ENCODE data around the gene PARVB.

Gene PARVB, protein sequence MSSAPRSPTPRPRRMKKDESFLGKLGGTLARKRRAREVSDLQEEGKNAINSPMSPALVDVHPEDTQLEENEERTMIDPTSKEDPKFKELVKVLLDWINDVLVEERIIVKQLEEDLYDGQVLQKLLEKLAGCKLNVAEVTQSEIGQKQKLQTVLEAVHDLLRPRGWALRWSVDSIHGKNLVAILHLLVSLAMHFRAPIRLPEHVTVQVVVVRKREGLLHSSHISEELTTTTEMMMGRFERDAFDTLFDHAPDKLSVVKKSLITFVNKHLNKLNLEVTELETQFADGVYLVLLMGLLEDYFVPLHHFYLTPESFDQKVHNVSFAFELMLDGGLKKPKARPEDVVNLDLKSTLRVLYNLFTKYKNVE

DNA sequence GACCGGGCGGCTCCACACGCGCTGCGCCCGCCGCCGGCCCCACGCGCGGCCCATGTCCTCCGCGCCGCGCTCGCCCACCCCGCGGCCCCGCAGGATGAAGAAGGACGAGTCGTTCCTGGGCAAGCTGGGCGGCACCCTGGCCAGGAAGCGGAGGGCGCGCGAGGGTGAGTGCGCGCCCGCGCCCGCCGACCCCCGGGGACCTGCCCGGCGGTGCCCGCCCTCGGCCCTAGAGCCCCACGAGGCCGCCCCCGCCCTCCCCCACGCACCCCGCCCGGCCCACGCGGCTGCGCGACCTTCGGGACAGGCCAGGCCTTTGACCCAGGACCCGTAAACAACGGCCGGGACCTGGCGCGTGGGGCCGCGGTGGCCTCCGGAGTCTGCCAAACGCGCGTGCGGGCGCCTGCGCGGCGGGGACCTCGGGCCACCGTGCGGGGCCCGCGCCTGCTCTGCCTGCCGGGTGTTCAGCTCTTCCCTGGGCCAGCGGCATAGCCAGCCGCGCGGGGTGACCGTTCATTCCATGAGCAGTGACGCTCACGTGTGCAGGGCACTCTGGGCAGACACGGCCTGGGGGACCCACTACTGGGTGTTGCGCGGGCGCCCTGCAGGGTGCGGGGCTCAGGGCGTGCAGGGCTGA, at the start of gene PARVB:
PARVB (plus strand) TSS at position 15 of the 634 bp plus-strand sequence; CDS start at position 53, 38 bp downstream.
- DNase-seq: no peak

DNA sequence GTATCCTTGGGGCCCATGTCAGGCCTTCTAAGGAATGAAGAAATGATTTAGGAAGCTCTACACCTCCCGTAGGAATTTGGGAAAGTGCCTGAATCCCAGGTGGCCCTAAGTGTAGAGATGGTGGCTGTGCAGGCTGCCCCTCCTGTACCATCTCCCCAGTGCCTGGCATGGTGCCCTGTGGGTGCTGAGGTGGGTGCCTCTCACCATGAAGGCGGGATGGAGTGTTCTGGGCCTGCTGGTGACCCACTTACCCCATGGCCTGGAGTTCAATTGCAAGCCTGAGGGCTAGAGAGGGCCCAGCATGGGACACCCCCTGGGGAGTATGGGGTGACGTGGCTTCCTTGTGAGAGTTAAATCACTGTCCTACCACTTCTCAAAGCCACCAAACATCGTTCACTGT, 49.1 kb upstream of the PARVB start:
- no peak for DNase-seq

DNA sequence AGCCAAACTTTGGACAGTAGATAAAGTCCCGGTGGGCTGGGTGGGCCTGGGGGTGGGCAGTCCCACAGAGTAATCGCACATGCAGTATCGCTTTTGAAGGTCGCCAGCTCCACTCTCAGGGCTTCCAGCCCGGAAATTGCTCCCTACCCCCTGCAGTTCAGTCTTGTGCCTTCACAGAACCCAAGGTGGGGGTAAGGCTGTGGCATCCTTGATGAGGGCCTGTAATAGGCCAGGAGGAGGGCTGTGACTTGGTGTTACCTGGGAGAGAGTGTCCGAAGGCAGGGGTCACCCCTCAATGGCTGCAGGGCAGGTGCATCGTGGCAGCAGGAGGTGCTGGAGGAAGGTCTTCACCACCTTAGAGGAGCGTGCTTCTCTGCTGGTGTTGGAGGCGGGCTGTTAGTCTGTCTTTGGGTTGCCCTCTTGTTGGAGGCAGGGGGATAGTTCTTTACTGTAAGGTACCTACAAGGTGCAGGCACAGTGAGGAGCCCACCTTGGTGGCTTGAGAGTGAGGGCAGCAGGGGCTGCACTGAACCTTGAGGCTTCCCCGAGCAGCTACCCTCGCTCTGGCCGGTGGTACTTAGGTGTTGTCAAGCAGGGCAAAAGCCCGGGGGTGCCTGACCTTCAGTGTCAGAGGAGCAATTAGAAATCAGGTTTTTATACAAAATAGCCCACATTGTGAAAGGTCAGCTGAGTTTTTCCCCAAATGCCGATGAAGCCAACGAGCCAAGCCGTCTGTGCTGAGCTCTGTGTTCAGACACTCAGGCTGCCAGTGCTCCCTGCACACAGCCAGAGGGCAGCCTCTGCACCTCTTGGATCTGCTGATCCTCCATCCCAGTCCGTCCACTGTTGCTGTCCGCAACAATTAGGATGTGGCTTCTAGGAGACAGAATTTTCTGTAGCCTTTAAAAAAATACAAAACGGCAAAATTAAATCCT, 47.0 kb upstream of the PARVB start:
- DNase-seq: no peak

DNA sequence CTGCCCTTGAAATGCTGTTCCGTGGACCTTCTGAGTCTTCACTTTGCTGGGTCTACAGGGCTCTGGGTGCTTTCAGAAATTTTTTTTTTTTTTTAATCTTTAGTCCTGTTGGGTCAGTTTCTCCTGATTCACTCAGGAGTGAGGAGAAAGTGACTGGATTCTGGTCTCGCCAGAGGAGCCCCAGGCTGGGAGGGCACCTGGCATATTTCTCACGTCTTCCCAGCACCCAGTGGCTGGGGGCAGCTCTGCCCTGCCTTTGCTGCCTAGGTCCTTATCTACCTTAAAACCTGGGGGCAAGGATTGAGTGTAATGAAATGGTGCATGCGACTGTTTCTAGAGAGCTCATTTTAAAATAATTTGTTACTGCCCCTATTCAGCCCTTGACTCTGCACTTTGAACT, 45.5 kb upstream of the PARVB start:
- no peak for DNase-seq

DNA sequence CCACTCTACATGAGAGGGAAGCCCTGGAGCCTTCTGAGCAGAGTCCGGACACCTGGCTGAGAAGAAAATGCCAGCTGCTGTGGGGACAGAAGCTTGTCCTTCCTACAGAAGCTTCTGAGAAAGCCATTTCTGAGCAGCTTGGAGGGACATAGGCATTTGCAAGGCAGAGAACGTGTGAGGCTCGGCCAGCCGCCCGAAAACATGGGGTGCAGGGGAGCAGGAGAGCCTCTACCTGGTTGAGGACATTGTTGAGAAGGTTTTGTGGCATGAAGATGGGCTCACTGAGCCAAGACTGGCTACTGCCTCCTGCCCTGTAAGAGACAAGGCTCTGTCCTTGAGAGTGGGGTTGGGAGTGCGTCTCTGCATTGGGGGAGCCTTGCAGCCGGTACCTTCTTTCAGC, 43.5 kb upstream of the PARVB start:
- DNase-seq: no peak

DNA sequence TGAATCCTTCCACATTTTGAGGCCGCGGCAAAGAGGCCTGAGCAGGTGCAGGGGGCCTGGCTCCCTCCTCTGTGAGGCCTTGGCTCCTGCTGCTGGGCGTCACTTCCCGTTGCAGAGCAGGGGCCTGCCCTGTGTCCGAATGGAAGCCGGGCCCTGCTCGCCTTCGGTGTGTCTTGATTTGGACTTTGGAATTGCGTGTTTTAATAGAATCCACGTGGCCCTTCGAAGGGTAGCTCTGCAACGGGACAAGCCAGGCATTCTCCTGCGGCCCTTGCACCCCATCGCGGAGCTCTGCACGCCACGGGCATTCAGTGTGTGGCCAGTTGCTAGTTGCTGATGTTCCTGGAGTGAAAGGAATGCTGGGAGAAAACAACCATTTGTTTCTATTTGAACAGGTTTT, 43.1 kb upstream of the PARVB start:
- no peak for DNase-seq

DNA sequence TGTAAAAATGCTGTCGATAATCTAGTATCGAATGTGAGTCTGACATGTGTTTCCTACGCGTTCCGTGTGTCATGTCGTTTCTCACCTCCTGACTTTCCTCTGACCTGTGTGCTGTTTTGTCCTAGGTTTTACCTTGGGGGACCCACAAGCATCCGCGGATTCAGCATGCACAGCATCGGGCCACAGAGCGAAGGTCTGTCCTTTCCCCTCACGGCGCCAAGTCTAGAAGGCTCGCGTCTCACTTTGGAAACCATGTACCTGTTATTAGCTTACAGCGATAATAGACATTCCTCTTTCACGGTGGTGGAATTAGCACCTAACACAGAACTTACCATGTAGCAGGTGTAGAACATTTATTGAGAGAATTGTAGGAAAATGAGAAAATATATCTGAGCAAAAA, 40.3 kb upstream of the PARVB start:
- no peak for DNase-seq

DNA sequence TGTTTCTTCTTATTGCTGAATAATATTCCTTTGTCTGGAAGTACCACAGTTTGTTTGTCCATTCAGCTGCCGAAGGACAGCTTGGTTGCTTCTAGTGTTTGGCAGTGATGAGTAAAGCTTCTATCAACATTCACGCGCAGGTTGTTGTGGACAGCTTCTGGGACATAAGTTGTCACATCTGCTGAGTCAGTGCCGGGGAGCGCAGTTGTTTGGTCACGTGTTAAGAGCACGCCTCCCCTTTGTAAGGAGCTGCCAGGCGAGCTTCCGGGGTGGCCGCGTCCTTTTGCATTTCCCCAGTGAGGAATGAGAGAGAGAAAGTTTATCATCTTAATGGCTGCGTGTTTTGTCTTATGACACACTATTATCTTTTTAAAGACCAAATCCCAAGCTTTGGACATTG, 38.6 kb upstream of the PARVB start:
- DNase-seq: no peak

DNA sequence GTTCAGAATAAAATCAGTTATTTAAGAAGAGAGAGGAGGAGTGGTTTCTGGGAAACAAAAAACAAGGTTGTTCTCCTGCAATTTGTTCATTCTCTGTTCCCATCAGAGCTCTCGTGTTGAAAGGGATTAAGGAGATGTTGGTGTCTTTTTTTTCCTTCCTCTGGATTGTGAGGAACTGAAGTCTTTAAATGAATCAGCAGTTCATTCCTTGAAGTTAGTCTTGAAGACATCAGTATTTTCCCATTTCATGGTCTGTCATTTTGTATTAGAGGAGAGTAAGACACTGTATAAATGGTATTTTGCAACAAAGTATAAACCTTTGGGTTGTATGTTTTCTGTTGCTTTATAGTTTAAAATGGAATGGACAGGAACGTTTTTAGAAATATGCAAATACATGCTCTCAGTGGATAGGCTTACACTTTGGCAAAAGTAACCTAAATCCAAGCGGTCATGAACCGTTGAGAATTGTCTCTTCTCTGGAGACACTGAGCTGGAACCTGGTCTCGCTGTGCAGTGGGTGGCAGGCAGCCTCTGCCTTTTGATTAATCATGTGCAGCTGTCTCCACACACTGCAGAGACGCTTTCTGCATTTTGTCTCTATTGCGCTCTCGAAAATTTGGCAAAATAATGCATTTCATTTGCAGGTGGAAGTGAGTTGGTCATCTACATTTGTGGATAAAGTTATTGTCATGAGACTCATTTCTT, 35.8 kb upstream of the PARVB start:
- DNase-seq: no peak

DNA sequence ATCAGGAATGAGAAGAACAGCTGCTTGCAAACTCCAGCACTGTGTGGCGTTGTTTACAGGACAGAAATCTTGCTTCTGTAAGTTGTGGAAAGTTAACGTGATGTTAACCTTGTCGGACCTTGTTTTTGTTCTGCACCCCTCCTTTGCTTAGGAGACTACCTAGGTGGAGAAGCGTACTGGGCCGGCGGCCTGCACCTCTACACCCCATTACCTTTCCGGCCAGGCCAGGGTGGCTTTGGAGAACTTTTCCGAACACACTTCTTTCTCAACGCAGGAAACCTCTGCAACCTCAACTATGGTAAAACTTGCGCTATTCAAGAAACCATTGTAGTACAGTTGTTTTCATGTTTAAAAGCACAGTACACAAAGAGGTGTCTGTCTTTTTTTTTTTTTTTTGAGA, 35.1 kb upstream of the PARVB start:
- no peak for DNase-seq

DNA sequence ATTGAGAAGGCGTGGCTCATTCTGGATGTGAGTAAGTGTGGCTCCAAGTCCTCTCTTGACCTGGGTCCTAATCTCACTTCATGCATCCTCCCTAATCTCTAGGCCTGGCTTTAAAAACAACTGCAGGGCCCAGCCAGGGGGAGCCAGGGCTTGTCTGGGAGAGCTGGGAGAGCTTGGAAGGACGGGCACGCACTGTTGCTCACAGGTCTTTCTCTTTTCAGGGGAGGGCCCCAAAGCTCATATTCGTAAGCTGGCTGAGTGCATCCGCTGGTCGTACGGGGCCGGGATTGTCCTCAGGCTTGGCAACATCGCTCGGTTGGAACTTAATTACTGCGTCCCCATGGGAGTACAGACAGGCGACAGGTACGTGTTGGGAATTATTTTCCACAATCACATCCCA, 34.1 kb upstream of the PARVB start:
- DNase-seq: no peak

DNA sequence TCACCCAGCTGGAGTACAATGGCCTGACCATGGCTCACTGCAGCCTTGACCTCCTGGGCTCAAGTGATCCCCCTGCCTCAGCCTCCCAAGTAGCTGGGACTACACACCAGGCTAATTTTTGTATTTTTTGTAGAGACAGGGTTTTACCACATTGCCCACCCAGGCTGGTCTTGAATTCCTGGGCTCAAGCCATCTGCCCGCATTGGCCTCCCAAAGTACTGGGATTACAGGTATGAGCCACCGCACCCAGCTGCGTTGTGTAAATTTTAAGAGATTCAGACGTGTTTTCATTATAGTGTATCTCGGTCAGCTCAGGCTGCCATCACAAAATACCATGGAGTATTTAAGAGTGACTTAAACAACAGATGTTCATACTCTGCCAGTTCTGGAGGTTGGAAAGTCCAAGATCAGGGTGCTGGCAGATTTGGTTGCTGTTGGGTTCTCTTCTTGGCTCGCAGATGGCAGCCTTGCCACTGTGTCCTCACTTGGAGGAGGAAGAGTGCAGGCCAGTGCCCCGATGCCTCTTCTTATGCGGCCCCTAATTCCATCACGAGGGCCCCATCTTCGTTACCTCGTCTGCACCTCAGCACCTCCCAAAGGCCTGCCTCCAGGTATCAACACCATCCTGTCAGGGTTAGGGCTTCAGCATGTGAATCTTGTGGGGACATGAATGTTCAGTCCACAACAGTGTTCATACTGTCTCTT, 32.6 kb upstream of the PARVB start:
- no peak for DNase-seq

DNA sequence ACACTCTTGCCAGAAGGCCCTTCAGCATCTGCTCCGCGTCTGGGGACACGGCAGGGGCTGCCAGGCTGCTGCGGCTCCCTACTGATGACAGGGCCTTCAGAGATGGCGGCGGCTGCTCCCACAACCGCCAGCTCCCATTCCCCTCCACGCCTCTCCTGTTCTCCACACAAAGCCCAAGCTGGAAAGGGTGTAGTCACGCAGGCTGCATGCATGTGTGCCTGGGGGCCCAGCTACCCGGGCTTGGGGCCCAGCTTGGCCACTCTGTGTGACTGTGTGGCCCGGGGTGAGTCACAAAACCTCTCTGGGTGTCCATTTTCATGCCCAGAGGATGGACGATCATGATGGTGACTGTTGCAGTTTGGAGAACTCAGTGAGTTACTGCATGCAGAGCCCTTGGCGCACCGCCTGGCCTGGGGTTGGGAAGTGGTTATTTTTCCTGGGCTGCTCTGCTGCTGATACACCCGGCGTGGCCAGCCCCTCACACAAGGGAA, 31.7 kb upstream of the PARVB start:
- DNase-seq: no peak

DNA sequence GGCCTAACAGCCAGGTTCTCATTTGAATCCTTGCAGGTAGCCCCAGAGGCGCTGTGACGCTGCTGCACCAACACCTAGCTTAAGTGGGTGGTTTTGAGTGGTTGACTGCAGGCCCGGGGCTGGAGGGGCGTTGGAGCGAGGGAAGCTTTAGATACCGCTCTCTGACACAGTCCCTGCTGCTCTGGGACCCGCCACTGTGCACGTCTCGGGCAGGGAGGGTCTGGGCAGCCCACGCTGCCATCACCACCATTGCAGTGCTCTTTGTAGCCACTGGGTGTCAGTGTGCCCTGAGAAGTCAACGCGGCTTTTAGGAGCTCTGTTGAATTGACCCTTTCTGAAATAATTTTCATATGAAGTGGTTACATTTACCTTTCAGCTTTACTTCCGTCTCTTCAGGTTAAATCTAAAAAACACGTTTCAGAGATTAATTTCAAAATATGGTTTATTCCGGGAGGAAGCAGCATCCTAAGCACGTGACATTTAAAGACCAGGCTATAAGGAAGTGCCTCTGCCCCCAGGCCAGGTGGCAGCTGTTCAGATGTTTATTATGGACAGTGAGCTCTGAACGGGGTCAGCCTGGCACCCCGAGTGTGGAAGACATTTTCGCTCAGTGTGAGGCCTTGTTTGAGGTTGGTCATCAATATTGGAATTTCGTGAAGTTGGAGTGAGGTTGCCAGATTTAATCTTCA, 30.9 kb upstream of the PARVB start:
- DNase-seq: peak; percentile 40

DNA sequence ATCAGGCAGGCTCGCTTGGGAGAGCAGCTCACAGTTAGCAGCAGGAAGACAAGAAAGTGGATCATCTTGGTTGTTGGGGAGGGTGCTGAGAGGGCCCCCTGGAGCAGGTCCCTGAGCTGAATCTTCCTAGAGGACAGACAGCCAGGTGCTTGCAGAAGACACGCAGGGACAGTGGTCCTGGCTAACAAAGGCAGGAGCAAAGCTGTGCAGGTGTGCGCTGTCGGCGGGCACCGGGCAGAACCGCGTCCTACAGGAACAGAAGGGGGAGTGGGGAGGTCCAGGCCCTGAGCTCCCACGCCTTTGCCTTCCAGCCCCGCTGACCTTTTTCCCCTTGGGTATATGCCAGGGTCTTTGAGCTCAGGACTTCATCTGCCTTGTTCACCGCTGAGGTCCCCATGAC, 30.1 kb upstream of the PARVB start:
- DNase-seq: no peak

DNA sequence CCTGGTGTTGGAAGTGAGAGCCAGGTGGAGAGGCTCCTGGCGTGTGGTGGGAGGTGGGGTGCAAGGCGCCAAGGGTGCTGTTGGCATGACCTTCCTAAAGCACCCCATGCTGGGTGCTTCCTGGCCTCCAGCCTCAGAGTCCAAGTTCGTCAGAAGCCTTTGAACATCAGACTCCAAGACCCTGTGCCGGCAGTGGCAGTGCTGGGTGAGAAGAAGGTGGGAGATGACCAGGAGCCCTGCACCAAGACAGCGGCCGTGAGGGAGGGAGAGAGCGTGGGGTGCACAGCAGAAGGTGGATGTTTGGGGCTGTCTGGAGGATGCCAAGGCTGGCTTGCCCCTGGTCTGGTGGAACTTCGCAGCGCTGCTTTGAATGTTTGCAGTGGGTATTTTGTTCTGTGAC, 29.7 kb upstream of the PARVB start:
- DNase-seq: no peak

DNA sequence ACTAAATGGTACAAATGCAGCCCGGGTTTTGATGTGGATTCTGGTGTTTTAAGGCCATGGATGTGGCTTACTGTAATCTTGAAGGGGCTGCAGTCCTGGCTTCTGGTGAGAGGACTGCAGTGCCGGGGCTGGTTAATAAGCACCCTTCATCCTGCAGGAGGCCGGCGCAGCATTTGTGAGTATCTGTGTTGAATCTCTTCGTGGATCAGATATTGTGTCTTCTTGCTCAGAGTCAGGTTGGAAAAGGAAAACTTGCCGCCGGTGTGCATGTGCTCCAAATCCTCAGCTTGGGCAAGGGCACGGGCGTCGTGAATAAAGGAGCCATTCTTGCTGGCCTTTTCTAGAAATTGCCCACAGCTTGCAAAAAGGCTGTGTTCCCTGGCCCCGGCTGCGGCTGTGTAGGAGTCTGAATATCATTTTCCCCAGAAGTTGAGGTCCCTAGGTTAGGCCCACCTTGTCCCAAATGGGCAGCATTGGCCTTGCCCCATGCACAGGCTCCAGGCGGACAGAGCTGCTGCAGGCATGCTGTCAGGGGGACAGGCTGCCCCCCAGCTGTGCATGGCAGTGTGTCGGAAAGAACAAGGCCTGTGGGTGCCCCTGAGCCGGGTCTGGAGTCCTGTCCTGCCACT, 28.9 kb upstream of the PARVB start:
- DNase-seq: no peak

DNA sequence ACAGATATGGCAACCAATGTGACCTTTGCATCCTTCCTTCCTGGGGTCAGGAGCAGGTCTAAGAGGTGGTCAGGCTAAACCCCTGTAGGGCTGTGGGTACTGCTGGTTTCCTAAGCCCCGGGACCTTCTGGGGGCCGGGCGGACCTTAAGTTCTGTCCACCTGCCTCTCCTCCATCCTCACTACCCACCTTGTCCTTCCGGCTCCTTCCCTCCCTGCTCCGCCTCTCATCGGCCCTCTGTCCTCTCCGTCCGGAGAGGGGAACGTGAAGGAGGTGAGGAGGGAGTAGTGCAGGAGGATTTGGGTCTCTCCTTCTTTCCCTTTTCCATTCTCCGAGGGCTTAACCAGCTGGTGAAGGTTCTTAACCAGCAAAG, 28.3 kb upstream of the PARVB start:
- no peak for DNase-seq

DNA sequence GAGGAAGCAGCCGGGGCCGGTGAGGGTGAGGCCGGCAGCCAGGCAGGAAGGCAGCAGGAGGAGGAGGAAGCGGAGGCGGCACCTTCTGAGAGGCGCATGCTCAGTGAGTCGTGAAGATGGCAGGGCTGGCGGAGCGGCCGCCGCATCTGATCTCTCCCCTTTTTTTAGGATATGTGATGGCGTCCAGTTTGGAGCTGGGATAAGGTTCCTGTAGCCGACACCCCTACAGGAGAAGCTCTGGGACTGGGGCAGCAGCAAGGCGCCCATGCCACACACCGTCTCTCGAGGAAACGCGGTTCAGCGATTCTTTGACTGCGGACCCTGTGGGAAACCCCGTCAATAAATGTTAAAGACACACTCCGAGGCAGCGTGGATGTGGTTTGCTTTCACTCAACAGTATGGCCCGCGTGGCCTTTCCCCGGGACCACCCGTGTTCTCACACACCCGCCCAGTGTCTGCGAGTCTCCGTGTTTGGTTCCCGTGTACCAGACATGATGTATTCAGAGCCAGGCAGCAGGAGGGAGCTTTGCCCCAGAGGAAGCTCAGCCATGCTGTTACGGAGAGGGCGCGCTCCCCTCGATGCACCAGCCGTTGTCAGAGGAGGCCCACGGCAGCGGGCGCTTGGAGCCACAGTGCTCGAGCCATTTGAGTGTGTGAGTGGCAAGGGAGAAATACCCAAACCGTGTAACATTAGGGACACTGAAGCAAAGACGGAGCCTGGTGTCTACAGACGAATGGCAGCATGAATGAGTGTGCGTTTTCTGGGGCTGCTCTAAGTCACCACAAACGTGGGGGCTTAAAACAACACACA, 27.7 kb upstream of the PARVB start:
- peak; percentile 63 for DNase-seq

DNA sequence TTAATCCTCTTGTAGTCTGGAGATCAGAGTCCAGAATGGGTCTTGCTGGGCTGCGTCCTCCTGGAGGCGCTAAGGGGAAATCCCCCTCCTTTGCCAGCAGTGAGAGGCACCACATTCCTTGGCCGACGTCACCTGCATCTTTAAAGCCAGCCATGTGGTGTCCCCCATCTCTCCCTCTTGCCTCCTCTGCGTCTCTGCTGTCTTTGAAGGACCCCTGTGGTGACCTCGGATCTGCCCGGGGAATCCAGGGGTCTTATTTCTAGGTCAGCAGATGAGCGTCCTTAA, 27.2 kb upstream of the PARVB start:
- DNase-seq: no peak

Data from activated T-cell treated with anti-CD3 and anti-CD28 coated beads for 4 hours (primary cell).